ENCODE measurements around the gene ACHE. TPM values are rescaled to one million over a fixed set of nuclear protein-coding genes. Genes with fewer than 3 reads are reported as not detected.

Gene ACHE
- total and polyA plus RNA-seq, 2 of the 13 experiments (the other 11 are each of a cell fraction or from before 2014, with no cell fraction given): 0.18 to 0.40 TPM

DNA sequence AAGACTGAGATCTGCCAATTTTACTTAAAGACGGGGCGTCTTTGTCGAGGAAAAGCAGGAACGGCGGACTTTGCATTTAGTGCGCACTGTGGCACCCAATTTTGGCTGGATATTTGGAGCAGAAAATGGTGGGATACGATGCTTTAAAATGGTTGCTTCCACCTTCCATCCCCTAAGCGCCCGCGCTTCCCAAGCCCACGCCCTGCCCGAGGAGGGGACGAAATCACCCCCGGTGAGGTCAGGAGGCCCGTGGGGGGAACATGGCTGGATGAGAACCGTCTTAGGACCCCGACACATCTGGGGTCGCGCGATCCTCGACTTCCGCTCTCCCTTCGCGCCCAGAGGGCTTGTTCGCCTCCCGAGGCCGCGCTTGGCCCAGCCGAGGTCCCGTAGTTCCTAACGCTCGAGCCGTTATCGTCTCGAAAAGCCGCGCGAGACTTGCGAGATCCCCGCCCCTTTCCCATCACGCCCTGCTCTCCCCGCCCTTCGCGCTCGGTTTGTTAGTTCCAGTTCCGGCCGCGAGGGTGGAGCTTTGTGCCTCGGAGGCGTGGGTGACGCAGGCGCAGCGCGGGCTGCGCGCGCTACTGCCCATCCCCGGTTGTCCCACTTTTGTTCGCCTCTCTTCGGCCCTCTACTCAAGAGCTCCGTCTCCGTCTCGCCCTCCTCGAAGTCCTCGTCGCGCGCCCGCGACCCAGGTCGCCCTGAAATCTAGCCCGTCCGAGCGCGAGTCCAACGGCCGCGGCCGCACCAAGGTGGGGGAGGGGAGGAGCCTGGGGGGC is 20.9 kb downstream of the ACHE start, which contains the start of gene SRRT (continued):
- TF ChIP-seq, protein P1, sequence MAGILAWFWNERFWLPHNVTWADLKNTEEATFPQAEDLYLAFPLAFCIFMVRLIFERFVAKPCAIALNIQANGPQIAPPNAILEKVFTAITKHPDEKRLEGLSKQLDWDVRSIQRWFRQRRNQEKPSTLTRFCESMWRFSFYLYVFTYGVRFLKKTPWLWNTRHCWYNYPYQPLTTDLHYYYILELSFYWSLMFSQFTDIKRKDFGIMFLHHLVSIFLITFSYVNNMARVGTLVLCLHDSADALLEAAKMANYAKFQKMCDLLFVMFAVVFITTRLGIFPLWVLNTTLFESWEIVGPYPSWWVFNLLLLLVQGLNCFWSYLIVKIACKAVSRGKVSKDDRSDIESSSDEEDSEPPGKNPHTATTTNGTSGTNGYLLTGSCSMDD (CRISPR knock-in tag; IDR thresholded peaks at IDR 0.05): no peak
- TF ChIP-seq, protein P2, sequence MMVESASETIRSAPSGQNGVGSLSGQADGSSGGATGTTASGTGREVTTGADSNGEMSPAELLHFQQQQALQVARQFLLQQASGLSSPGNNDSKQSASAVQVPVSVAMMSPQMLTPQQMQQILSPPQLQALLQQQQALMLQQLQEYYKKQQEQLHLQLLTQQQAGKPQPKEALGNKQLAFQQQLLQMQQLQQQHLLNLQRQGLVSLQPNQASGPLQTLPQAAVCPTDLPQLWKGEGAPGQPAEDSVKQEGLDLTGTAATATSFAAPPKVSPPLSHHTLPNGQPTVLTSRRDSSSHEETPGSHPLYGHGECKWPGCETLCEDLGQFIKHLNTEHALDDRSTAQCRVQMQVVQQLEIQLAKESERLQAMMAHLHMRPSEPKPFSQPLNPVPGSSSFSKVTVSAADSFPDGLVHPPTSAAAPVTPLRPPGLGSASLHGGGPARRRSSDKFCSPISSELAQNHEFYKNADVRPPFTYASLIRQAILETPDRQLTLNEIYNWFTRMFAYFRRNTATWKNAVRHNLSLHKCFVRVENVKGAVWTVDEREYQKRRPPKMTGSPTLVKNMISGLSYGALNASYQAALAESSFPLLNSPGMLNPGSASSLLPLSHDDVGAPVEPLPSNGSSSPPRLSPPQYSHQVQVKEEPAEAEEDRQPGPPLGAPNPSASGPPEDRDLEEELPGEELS (CRISPR knock-in tag; IDR thresholded peaks at IDR 0.05): peak; percentile 59; the same call in 1 of the 2 replicates
- TF ChIP-seq DNMT3B (CRISPR knock-in tag; conservative IDR thresholded peaks at IDR 0.05) (no peak), BCL6 (CRISPR knock-in tag; IDR thresholded peaks at IDR 0.05) (no peak; the same call in 1 of the 2 replicates), CEBPB (IDR thresholded peaks at IDR 0.05; ENCODE audit: borderline replicate concordance, low read depth, low read length) (no peak), KLF12 (CRISPR knock-in tag; IDR thresholded peaks at IDR 0.05; ENCODE audit: borderline replicate concordance) (no peak), MIER2 (CRISPR knock-in tag; IDR thresholded peaks at IDR 0.05) (no peak), GFI1 (CRISPR knock-in tag; IDR thresholded peaks at IDR 0.05; ENCODE audit: borderline replicate concordance) (peak; percentile 43; the same call in 1 of the 2 replicates), ZNF629 (CRISPR knock-in tag; conservative IDR thresholded peaks at IDR 0.05) (no peak), DPF2 (CRISPR knock-in tag; IDR thresholded peaks at IDR 0.05; ENCODE audit: borderline replicate concordance, low read depth) (no peak), ZNF317 (CRISPR knock-in tag; IDR thresholded peaks at IDR 0.05) (no peak; the same call in 1 of the 2 replicates), ZFP36L2 (CRISPR knock-in tag; IDR thresholded peaks at IDR 0.05) (no peak), SRY (CRISPR knock-in tag; IDR thresholded peaks at IDR 0.05) (peak; percentile 53; the same call in 1 of the 2 replicates), ZNF329 (CRISPR knock-in tag; IDR thresholded peaks at IDR 0.05; ENCODE audit: low read depth) (peak; percentile 74; the same call in 1 of the 2 replicates), GTF3A (CRISPR knock-in tag; conservative IDR thresholded peaks at IDR 0.05) (peak; percentile 86; the same call in 1 of the 2 replicates), ZNF652 (CRISPR knock-in tag; IDR thresholded peaks at IDR 0.05; ENCODE audit: borderline replicate concordance, low read depth) (no peak)
- TF ChIP-seq, protein P3, sequence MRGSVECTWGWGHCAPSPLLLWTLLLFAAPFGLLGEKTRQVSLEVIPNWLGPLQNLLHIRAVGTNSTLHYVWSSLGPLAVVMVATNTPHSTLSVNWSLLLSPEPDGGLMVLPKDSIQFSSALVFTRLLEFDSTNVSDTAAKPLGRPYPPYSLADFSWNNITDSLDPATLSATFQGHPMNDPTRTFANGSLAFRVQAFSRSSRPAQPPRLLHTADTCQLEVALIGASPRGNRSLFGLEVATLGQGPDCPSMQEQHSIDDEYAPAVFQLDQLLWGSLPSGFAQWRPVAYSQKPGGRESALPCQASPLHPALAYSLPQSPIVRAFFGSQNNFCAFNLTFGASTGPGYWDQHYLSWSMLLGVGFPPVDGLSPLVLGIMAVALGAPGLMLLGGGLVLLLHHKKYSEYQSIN (CRISPR knock-in tag; IDR thresholded peaks at IDR 0.05; ENCODE audit: borderline replicate concordance): no peak
- TF ChIP-seq, protein P4, sequence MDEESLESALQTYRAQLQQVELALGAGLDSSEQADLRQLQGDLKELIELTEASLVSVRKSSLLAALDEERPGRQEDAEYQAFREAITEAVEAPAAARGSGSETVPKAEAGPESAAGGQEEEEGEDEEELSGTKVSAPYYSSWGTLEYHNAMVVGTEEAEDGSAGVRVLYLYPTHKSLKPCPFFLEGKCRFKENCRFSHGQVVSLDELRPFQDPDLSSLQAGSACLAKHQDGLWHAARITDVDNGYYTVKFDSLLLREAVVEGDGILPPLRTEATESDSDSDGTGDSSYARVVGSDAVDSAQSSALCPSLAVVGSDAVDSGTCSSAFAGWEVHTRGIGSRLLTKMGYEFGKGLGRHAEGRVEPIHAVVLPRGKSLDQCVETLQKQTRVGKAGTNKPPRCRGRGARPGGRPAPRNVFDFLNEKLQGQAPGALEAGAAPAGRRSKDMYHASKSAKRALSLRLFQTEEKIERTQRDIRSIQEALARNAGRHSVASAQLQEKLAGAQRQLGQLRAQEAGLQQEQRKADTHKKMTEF (CRISPR knock-in tag; IDR thresholded peaks at IDR 0.05): peak; percentile 84
- TF ChIP-seq, protein P5, sequence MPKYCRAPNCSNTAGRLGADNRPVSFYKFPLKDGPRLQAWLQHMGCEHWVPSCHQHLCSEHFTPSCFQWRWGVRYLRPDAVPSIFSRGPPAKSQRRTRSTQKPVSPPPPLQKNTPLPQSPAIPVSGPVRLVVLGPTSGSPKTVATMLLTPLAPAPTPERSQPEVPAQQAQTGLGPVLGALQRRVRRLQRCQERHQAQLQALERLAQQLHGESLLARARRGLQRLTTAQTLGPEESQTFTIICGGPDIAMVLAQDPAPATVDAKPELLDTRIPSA (CRISPR knock-in tag; IDR thresholded peaks at IDR 0.05; ENCODE audit: borderline replicate concordance): no peak; the same call in 1 of the 2 replicates
- TF ChIP-seq, protein P6, sequence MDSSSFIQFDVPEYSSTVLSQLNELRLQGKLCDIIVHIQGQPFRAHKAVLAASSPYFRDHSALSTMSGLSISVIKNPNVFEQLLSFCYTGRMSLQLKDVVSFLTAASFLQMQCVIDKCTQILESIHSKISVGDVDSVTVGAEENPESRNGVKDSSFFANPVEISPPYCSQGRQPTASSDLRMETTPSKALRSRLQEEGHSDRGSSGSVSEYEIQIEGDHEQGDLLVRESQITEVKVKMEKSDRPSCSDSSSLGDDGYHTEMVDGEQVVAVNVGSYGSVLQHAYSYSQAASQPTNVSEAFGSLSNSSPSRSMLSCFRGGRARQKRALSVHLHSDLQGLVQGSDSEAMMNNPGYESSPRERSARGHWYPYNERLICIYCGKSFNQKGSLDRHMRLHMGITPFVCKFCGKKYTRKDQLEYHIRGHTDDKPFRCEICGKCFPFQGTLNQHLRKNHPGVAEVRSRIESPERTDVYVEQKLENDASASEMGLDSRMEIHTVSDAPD (CRISPR knock-in tag; IDR thresholded peaks at IDR 0.05): peak; percentile 19; the same call in 1 of the 2 replicates

Measured in HepG2 (cell line).